ENCODE measurements around the gene SLC2A13. TPM values are rescaled to one million over a fixed set of nuclear protein-coding genes. Genes with fewer than 3 reads are reported as not detected.

Gene SLC2A13
- total and polyA plus RNA-seq, 11 donors: 1.9 to 17.6 (median 8.5) TPM

GRCh38 chr12:39780913-39781446 lies 324.9 kb downstream of the SLC2A13 start:
- ATAC-seq: no peak
- Histone ChIP-seq H3K9me3 (peaks cover 0 to 9% (median 0%) of the 10 kb centered on the region in 12 donors), H3K27me3 (no peaks in the 10 kb centered on the region), H3K36me3 (no peaks in the 10 kb centered on the region), H3K4me3 (no peak overlapping the region), H3K27ac (no peak overlapping the region), H3K4me1 (no peaks in the 10 kb centered on the region)
- TF ChIP-seq POLR2A (IDR thresholded peaks at IDR 0.05) (no peak), CTCF (IDR thresholded peaks at IDR 0.05) (no peak)
- intact Hi-C loops (cut with DNase I): no loop called here
- DNase-seq: no peak
- WGBS, 4 donors: 69 to 77% (median 75%) methylated on average over 4 of the region's 4 CpGs

GRCh38 chr12:39780411-39780912 lies 325.4 kb downstream of the SLC2A13 start:
- Histone ChIP-seq H3K27ac (no peak overlapping the region), H3K9me3 (peaks cover 0 to 9% (median 0%) of the 10 kb centered on the region in 12 donors), H3K27me3 (no peaks in the 10 kb centered on the region), H3K4me3 (no peak overlapping the region), H3K36me3 (no peaks in the 10 kb centered on the region), H3K4me1 (no peaks in the 10 kb centered on the region)
- ATAC-seq (no peak), DNase-seq (no peak)
- 88 to 90% (median 90%) methylated on average over 2 of the region's 2 CpGs for WGBS, 4 donors
- no peak for TF ChIP-seq POLR2A (IDR thresholded peaks at IDR 0.05)
- no peak for TF ChIP-seq CTCF (IDR thresholded peaks at IDR 0.05)
- intact Hi-C loops (cut with DNase I): no loop called here

DNA sequence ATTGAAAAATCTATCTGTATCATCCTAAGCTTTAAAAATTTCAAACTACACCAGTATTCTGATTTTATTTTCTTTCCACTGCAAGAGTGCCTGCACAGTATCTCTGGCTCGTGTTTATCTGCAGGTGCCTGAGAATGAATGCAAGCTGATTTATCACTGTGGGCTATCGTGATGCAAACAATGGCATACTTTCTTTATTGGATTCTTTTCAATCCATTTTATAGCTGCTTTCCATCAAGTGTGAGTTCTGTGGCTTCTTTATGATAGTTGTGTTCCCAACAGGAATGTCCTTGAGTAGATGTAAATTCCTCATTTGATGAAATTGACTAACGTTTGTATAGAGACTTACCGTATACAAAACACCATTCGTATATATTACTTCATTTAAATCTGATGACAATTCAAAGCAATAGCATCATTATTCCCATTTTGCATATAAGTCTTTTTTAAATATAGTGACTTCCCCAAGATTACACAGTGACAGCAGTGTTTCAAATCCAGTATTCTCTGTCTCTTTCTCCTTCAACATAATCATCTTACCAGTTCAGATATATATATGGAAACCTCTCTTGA lies 326.0 kb downstream of the SLC2A13 start:
- Histone ChIP-seq H3K27me3 (no peaks in the 10 kb centered on the region), H3K4me1 (no peaks in the 10 kb centered on the region), H3K36me3 (no peaks in the 10 kb centered on the region), H3K4me3 (no peak overlapping the region), H3K27ac (no peak overlapping the region), H3K9me3 (peaks cover 0 to 9% (median 0%) of the 10 kb centered on the region in 12 donors)
- no peak for DNase-seq
- TF ChIP-seq POLR2A (IDR thresholded peaks at IDR 0.05) (no peak), CTCF (IDR thresholded peaks at IDR 0.05) (no peak)
- intact Hi-C loops (cut with DNase I): no loop called here
- no peak for ATAC-seq
- 76 to 89% (median 86%) methylated on average over 5 of the region's 5 CpGs for WGBS, 4 donors

GRCh38 chr12:39777465-39777864 lies 328.4 kb downstream of the SLC2A13 start:
- no peaks in the 10 kb centered on the region for H3K9me3 ChIP-seq
- no peak for ATAC-seq
- no peak overlapping the region for H3K27ac ChIP-seq
- no peak for DNase-seq
- no peaks in the 10 kb centered on the region for H3K27me3 ChIP-seq
- intact Hi-C loops (cut with DNase I): no loop called here
- no peak overlapping the region for H3K4me3 ChIP-seq
- TF ChIP-seq CTCF (IDR thresholded peaks at IDR 0.05) (no peak), POLR2A (IDR thresholded peaks at IDR 0.05) (no peak)
- 88 to 92% (median 91%) methylated on average over 11 of the region's 11 CpGs for WGBS, 4 donors
- H3K36me3 ChIP-seq: no peaks in the 10 kb centered on the region
- H3K4me1 ChIP-seq: no peaks in the 10 kb centered on the region
